SHP77 treated with DMSO at 0.1 percent for 48 hours (cell line): ENCODE results near the gene GALNT18.

Experiments used
- DNase-seq: peaks from one replicate; lab custom pipeline; 2025; lab: John Stamatoyannopoulos, UW

Gene GALNT18

DNA sequence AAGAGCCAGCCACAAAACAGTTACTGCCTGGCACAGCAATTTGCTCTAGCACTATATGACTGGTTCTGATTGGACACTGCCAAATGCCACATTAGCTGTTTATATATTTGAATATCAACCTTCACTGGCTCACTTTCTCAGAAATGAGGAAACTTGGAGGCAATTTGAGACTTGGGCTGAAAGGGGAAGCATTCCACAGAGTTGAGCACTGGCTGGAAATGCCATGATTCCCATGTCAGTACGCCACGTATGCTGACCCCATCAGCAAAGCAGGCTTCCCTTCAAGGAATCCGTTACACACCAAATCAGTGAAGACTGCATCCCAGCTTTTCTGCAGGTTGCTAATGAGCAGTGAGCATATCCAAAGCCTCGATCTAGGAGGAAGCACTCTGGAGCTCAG, 34.7 kb downstream of the GALNT18 start:
- no peak for DNase-seq

DNA sequence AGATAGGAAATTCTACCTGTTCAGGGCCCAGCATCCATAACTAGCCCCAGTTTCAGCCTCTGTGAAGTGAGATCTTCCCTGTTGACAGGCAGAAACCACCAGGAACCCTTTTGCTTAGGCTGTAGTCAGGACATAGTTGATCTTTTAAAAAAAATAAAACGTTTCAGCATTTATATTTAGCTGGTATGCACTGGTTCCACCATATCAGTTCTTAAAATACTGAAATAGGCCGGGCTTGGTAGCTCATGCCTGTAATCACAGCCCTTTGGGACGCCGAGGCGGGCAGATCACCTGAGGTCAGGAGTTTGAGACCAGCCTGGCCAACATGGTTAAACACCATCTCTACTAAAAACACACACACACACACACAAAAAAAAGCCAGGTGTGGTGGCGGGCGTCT, 35.3 kb downstream of the GALNT18 start:
- no peak for DNase-seq

DNA sequence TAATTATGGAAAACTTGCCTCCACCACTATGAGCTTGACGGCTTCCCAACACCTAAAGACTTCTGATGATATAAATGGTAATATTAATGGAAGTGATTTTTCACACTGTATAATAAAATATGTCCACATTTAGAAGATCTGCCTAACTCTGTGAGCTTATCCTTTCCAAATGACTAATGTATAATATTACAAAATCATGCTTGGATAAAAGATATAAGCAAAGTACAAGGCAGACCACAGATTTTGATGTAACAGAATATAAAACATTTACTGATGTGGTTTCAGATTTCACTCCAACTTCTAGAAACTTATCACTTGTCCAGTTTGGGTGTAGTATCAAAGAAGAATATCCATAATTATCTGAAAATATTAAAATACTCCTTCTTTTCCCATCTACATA, 36.9 kb downstream of the GALNT18 start:
- DNase-seq: no peak

DNA sequence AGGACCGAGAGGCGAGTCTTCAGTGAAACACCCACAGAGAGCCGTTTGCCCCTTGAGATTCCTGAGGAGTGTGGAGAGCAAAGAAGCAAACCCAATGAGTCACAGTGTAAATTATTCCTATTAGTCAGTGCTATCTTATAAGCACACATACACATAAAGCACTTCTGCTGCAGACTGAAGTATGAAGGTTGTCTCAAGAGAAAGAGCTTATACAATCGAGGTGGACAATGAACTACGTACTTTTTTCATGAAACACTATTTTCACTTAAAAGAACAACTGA, 37.3 kb downstream of the GALNT18 start:
- DNase-seq: no peak

DNA sequence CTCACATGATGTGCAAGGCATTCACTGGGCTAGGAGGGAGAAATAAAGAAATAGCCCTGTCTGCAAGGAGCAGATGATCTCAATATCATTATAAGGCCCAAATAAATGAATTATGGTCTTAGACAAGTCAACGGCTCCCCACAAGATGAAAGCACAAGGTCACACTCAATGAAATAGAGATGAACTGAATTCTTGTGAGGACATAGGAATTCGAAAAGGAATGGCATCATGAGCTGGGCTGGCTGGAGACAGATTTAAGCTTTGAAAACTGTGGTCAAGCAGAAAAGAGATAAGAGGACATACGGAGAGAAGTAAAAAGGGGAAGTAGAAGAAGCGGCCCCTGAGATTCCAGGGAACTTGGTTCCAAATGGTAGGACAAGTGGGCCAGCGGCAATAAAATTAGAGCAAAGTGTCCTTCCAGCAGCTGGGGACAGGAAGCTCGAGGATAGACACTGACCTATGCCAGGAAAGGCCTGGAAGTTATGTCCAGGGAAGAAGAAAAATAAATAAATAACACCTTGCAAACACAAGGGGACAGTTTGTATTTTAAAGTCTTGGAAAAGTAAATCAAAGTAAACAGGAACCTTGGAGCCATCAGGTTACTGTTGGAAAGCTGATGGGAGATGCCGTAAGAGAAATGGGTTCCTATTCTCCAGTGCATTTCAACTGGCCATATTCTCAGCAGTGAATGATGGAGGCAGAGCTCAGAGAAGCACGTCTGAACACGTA, 37.8 kb downstream of the GALNT18 start:
- DNase-seq: no peak

DNA sequence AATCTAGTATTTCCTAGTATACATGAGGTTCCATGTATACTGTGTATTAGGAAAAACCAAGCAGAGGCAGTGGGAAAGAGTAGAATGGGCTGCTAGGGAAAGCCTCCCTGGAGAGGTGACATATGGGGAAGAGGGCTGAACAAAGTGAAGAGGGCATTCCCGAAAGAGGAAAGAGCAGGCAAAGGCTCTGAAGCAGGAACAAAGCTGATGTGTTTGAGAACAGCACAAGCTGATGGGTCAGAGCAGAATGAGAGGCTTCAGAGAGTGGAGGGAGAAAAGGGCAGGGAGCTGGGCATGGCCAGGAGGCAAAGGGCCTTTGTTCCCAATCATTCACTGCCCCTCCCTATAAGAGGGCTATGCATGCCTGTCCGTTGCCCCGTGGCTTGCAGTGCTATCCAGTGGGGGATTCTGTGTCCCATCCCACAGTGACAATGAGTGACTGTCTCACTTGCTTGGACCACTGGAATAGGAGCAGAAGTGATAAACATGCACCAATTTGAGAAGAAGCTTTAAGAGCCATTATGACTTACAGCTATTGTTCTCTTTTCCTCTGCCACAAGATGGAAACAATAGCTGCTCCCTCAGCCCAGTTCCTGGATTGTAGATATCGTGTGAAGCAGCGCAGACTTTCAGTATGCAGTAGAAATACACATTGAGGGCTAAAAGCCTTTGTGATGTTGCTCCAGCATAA, 39.6 kb downstream of the GALNT18 start:
- no peak for DNase-seq

DNA sequence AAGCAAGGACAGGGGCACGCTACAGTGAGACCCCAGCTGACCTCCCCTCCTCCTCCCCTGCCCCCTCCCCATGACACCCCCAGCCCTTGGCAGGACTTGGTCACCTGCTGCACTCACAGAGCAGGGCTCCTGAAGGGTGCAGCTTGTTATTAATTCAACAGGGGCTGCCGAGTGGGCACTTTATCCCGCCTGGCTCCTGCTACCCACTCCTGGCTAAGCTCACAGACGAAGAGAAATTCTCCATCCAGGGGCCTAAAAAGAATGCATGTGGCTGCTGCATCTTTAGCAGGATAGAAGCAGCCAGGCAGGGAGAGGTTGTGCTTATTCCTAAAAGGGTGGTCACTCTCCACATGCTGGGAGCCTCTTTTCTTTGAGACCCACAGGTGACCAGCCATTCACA, 40.3 kb downstream of the GALNT18 start:
- no peak for DNase-seq

DNA sequence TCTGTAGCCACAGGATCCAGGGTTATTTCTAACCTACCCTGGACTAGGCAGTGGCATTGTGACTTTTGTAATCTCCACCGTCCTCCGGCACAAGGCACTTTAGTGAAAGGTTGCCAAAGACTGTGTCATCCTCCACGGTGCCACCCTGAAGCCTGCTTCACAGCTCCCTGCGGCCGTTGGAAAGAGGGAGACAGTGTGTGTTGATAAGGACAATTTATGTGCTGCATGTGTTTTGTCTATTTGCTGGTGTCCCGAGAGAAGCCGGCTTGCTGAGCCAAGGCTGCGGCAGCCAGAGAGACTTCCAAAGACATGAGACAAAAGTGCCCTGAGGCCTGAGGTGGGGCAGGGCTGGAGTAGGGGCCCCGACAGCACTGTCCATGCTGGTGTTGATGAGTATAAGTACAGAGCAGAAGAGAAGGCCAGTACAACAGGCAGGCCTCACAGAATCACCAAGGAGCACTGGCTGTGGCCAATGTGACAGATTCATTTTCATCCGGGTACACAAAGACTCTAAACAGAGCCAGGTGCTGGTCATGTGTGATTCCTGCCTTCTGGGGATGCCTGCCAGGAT, 40.9 kb downstream of the GALNT18 start:
- DNase-seq: peak; percentile 15

DNA sequence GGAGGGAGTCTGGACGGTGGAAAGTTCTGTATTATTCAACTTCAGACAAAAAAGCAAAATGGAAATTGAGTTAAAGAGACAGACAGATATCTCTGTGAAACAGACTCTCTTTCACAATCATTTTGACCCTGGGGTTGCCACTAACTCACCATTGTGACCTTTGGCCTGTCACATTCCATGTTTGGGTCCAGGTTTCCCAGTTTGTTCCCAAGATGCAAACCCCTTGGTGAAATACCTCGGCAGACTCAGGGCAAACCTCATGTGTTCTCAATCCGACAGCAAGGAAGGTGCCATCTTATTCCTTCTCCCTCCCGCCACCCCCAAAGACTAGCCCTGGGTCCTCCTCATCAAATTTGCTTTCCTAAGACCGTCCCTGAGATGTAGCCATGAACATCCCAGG, 41.8 kb downstream of the GALNT18 start:
- DNase-seq: no peak

DNA sequence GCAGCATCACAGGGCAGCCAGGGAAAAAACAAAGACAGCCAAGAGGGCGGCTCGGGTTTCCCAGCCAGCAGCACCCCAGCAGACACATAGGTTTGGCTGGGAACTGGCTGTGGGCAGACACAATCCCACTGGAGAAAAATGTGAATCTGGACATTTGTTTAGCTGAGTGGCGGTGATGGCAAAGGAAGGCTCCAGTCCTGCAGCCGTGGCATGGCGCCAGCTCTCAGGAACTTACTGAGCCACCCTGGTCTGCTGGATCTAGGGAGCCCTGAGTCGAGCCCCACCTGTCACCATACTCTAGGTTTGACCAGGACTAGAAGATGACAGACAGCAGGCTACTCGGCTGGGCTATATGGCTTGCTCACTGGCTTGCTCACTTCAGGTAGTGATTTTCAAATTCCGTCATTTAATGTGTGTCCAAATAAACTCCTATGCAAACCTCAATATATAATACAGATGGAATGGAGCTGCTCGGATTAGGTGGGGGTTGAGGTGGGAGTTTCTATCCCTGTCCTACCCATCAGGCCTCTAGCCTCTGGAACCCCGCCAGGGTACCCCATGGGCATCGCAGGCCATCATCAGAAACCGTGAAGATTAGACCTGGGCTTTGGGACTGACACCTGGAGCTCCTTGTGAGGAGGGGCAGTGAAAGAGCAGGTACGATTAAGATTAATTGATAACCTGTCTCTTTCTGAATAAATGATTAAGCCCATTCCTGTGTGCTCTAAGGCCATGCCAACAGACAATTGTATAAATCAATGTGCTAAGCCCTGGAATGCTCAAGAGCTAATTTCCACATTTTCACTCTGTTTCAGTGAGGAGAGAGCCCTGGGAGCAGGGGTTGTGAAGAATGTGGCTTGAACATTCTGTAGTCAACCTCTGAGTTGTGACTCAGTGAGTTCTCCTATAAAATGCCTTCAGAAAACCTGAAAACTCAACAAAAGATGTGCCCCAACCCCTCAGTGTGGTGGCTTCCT, 42.5 kb downstream of the GALNT18 start:
- no peak for DNase-seq

DNA sequence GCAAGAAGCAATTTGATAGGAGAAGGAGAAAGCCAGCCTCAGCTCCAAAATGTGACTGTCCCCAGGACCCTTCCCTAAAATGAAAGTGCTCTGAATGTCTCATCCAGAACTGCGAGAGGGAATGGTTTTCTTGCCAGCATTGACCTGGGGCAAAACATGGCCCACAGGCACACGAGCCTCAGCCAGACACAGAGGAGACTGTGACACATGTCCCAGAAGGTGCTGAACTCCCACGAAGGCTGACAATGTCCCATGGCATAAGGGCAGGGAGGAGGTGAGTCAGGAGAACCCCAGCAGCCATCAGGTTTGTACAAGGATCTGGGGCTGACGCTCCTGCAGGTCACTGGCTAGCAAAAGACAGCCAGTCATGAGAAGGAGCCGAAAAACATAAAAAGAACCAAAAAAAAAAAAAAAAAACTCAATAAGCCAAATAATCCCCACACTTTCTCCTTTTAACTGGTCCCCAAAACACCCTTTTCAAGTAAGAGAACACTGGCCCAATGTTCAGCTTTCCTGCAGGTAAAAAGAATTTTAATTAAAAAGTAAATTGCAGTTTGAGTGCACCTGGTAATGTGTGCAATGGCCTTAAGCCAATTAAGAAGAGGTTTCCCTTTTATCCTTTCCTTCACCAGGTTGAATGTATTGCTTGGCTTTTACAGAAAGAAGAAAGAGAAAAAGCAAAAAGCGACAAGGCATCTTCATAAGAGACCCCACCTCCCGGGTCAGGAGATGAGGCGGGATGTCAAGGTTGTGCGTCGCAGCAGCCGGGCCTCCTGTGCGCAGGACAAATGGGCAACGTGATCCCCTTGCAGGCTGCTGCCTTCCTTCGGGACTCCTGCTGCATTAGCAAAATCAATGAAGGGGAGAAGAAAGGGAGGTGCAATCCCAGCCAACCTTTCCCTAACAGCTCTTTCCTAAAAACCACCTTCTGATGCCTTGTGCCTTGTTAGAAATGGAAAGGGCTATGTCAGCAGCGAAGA, 43.6 kb downstream of the GALNT18 start:
- no peak for DNase-seq

DNA sequence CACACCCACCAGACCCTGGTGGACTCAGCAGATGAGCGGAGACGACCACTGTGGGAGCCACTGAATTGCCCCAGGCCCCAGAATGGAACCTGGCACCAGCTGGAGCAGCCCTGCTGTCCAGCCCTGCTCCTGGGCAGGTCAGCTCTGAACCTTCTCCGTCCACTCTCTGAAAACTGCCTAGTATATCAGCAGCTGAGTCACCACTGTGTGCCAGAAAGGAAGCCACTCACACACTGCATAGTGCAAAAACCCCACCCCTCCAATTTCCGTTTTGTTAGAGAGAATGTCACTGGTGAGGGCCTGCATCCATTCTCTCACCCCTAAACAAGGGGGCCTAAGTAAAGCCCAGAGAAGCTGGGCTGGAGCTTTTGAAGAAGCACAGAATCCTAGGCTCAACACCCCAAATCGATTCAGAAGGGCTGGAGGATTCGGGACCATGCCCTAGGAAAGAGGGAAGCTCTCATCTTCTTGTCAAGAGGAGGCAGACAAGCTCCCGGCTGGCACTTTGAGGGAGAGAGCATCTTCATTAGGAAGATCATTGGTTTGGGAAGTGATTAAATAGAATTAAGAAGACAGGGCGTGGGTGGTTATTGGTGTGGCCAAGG, 44.5 kb downstream of the GALNT18 start:
- no peak for DNase-seq

DNA sequence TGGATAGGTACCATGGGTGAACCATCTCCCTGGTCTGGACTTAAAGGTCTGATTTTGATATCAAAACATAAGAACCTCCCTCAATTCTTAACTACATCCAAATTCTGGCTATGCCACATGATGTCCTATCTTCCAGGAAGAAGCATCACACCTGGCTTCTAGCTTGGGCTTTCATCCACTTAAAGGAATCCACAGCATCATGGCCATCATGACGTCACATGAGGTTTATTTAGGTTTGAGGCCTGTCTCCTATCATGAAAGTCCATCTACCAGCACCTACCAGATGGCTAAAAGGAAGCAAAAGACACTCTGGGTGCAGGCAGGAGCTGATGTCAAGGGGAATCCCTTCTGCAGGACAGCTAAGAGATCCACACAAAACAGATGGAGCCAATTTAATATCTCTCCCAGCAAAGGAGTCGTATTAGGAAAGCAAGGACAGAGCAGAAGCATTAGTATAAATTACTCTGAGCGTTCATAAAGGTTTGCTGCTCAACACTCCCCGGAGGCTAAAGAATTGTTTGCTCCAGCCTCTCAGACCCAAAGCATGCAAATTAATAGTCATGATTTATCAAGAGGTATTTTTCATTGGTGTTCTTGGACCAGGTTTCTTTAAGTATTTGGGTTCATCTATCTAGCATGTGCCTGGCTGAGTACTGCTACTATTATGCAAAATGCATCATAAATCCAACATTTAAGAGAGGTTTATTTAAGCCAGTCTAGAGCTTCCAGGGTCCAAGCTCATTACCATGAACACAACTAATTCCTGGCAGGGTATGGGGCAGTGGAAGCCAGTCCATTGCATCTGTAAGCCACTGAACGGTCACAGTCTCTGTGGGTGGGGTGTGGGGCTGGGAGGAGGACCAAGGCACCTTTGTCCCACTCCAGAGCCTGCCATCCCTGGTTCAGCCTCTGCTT, 47.2 kb downstream of the GALNT18 start:
- DNase-seq: no peak

DNA sequence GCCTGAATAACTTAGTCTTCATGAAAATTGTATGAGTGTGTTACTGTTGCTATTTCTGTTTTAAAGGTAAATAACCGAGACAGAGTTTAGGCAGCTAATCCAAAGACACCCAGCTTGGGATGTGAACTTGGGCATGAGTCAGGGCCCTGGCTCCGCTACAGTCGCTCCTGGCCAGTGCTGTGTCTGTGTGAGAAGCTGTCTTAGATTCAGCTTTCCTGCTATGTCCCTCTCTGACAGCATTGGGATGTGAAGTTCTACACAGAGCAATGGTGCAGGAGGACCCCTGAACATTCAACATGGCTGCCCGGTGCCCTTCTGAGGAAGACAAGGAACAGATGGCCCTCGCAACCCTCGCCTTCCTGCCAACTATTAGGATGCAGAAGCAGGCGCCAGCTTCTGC, 49.4 kb downstream of the GALNT18 start:
- no peak for DNase-seq

DNA sequence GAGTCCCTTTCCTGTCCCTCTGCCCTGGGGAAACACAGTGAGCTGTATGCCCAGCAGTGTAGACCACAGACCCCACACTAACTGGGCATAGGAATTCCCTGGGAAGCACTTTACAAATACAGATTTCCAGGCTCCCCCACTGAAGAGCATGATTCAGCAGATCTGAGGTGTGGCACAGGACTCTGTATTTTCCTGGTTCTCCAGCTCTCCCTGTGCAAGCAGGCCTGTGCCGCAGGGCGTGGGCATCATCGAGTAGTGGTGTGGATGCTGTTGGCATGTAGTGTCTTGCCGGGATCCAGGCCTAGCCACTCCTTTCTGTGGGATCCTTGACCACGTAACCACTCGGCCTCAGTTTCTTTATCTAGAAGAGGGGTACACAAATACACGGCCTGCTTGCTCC, 49.9 kb downstream of the GALNT18 start:
- no peak for DNase-seq

DNA sequence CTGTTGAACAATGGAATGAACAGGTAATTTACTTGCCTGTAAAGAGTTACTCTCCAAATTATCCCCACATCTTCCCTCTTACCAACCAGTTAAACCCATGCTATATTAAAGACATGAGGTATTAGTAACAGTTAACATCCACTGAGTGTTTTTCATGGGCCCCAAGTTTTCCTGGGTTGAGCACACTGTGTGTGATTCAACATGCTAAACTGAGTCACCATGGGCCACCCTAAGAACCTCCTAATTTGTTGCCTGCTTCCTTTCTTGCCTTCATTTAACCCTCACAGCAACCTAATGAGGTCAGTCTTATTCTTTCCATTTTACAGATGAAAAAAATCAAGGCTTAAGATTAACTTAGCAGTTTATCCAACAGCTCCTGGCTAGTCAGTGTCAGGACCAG, 51.0 kb downstream of the GALNT18 start:
- no peak for DNase-seq

DNA sequence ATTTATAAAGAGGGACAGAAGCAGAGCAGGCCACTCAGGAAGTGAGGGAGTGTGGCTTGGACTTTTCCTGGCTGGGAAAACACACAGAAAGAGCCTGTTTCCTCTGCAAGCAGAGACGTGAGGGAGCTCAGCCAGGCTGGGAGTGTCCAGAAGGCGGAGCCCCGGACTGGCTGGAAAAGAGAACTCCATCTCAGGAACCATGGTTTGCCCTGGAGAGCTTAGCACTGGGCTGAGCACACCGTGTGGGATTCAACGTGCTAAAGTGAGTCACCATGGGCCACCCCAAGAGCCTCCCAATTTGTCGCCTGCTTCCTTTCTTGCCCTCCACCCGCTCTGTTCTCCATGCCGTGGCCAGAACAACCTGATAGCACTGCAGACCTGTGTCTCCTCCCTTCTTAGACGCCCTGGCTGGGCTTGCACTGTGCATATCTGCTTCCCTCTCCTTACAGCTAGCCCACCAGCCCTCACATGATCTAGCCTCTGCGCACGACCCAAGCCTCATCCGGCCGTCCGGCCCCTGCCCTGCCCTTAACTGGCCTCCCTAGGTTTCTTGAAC, 51.8 kb downstream of the GALNT18 start:
- DNase-seq: no peak

DNA sequence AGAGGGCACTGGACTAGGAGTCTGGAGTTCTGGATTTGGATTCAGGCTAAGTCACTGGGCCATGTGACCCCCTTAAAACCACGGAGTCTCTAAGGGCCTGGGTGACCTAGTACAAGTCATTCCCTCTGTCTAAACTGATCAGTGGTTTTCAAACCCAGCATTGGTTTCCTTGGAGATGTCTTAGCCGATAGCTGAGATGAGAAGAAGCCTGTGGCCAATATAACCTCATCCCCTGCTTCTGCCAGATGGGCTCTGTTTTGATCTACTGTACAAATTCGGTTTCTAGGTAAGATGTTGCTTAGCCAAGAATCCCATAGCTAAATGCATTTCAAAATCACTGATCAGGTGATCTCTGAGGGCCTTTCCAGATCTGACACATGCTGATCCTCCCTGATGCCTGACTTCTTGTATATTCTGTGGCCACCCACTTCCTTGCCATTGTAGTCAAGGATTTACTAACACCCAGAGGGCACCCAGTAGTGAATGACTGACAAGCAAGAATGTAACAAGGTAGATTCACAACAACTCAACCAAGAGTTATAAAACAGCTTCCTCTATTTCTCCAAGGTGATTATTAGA, 53.1 kb downstream of the GALNT18 start:
- DNase-seq: no peak
